ENCODE measurements around the gene ZC3H10. TPM values are rescaled to one million over a fixed set of nuclear protein-coding genes. Genes with fewer than 3 reads are reported as not detected.

The ZC3H10 gene
- total RNA-seq, 1 experiment from 2014 or later: 11.3 TPM

DNA sequence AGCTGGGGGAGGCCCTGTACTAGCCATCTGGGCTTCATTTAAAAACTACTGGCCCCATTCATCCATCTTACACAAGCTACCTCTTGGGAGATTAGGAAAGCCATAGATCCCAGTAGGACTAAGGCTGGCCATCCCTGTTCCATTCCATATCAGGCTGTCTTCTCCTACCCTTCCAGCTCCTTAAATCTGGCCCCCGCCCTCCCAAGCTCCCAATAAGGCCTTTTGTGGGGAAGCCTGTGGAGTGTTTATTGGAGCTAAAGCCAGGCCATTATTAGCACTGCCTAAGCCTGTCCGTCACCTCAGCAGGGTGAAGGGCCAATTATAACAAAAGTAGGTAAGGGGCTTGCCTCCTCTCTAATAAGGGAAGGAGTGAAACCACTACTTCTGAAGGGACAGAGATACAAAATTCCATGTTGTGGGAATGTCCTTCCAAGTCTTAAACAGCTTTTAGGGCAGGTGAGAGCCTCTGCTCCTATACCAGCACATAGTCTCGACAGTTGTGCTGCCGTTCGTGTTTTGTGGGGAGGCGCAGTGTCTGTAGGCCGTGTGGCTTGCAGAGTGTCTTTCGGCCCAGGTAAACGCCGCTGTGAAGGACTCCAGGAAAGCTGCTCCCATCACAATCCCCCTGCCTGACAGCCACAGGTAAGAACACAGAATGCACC, 43.8 kb downstream of the ZC3H10 start (continued):
- TF ChIP-seq ZNF532 (CRISPR knock-in tag; IDR thresholded peaks at IDR 0.05; ENCODE audit: borderline replicate concordance): peak; percentile 38; the same call in 1 of the 2 replicates

DNA sequence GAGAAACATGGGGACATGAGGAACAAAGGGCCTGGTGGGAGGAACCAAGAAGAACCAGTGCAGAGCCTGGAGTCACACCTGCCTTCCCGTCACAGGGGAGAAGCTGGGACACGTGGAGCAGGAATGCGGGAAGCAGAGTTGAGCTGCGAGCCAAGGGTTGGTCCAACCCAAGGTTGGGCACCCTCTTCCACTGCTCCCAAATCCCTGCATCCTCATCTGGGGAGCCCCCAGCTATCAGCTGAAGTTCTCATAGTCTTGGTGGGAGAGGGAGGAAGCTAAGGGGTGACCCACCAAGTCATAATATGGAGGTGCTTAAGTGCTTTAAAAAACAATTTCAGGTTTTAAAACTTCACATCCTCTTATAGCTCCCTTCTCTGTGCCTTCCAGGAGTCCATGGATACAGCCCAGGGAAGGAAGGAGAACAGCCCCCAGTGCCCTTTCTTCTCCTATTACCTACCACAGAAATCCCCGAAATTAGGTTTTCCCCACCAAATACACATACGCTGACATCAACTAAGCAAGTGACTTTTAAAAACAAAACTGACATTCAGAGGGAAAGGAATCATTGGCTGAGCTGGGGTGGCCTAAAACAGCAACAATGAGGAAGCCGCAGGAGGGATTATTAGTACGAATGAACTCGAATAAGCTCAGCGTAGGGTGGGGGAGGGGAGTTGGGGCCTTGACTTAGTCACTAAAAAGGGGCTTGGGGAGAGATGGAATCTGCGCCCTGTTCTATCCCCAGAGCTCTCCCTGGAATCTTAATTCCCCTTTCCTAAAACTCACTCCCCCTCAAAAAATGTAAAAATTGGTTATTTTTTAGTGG, 44.6 kb downstream of the ZC3H10 start:
- Mint-ChIP-seq H3K4me1 (peaks cover 43% of the 10 kb centered on the region), H3K27me3 (ENCODE audit: low read depth) (no peaks in the 10 kb centered on the region), H3K4me3 (peak overlapping the region; percentile 20; the same call in 1 of the 2 replicates), H3K27ac (peak overlapping the region; percentile 90), H3K9me3 (no peaks in the 10 kb centered on the region), H3K36me3 (peaks cover 74% of the 10 kb centered on the region)
- ChIA-PET POLR2A (interaction anchor here (0.5 to 7.2 kb wide), 17 partner anchors 9 to 1863 kb away, joined by 3 to 104 read pairs (median 4); partner anchors contain the start of genes ERBB3, ESYT1, MYL6B and RAB5B), CTCF (interaction anchor here (0.6 to 3.4 kb wide), 8 partner anchors 11 to 416 kb away, joined by 3 to 21 read pairs (median 8); partner anchors contain the start of genes ESYT1, MYL6B, RNF41 and SMARCC2)
- ATAC-seq (no peak), DNase-seq (ENCODE audit: low spot score) (no peak)
- TF ChIP-seq ZNF671 (CRISPR knock-in tag; IDR thresholded peaks at IDR 0.05) (peak; percentile 88), PRRX2 (CRISPR knock-in tag; IDR thresholded peaks at IDR 0.05) (peak; percentile 75; the same call in 1 of the 2 replicates), NFATC4 (CRISPR knock-in tag; IDR thresholded peaks at IDR 0.05) (peak; percentile 76), ZNF416 (CRISPR knock-in tag; IDR thresholded peaks at IDR 0.05) (peak; percentile 81), ZNF532 (CRISPR knock-in tag; IDR thresholded peaks at IDR 0.05; ENCODE audit: borderline replicate concordance) (0 out of 2 replicates have a peak, but pooled peaks have one; percentile 55), SMAD4 (CRISPR knock-in tag; IDR thresholded peaks at IDR 0.05) (no peak), TEAD1 (CRISPR knock-in tag; IDR thresholded peaks at IDR 0.05) (no peak), EMX1 (CRISPR knock-in tag; IDR thresholded peaks at IDR 0.05) (peak; percentile 65; the same call in 1 of the 2 replicates), RORB (CRISPR knock-in tag; IDR thresholded peaks at IDR 0.05) (no peak), ZNF425 (CRISPR knock-in tag; conservative IDR thresholded peaks at IDR 0.05) (peak; percentile 75; the same call in 1 of the 2 replicates)
- TF ChIP-seq, protein P1, sequence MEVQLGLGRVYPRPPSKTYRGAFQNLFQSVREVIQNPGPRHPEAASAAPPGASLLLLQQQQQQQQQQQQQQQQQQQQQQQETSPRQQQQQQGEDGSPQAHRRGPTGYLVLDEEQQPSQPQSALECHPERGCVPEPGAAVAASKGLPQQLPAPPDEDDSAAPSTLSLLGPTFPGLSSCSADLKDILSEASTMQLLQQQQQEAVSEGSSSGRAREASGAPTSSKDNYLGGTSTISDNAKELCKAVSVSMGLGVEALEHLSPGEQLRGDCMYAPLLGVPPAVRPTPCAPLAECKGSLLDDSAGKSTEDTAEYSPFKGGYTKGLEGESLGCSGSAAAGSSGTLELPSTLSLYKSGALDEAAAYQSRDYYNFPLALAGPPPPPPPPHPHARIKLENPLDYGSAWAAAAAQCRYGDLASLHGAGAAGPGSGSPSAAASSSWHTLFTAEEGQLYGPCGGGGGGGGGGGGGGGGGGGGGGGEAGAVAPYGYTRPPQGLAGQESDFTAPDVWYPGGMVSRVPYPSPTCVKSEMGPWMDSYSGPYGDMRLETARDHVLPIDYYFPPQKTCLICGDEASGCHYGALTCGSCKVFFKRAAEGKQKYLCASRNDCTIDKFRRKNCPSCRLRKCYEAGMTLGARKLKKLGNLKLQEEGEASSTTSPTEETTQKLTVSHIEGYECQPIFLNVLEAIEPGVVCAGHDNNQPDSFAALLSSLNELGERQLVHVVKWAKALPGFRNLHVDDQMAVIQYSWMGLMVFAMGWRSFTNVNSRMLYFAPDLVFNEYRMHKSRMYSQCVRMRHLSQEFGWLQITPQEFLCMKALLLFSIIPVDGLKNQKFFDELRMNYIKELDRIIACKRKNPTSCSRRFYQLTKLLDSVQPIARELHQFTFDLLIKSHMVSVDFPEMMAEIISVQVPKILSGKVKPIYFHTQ (CRISPR knock-in tag; IDR thresholded peaks at IDR 0.05): 0 out of 2 replicates have a peak, but pooled peaks have one; percentile 26

Measured in WTC11 (cell line).